Gastroesophageal sphincter (tissue), 4 donors: Measurements from ENCODE around the gene MROH2A. TPM values are rescaled to one million over a fixed set of nuclear protein-coding genes. Genes with fewer than 3 reads are reported as not detected.

Experiments used
- ATAC-seq: fragments of 150-250 bp; one replicate; pipeline ENCODE4 v1.9.1; 2016; ENCODE audit warnings: mild to moderate bottlenecking, moderate library complexity
- H3K27ac ChIP-seq, 4 donors: fragments of 200-600 bp; sonication (generic) in 3 of 4; 1 replicate in 3 of 4; 2 replicates in 1 of 4; pipeline ENCODE4 v1.5.1; 2016 to 2019
- H3K27me3 ChIP-seq: fragments of 200-600 bp; sonication (generic); one replicate; pipeline ENCODE4 v1.5.1; 2019
- H3K36me3 ChIP-seq, 2 donors: fragments of 200-600 bp; sonication (generic); one replicate each; pipeline ENCODE4 v1.5.1; 2019; ENCODE audit warnings: control low read depth in 1 of 2
- H3K4me1 ChIP-seq, 3 donors: fragments of 200-600 bp; sonication (generic); 1 replicate in 2 of 3; 2 replicates in 1 of 3; pipeline ENCODE4 v1.5.1; 2016 to 2019; ENCODE audit warnings: control low read depth in 2 of 3
- H3K4me3 ChIP-seq, 2 donors: fragments of 200-600 bp; sonication (generic); one replicate each; pipeline ENCODE4 v1.5.1; 2019; ENCODE audit warnings: mild to moderate bottlenecking in 1 of 2, moderate library complexity in 1 of 2
- H3K9me3 ChIP-seq, 3 donors: fragments of 200-600 bp; sonication (generic); one replicate each; pipeline ENCODE4 v1.5.1; 2017 to 2019; ENCODE audit warnings: control low read depth in 2 of 3
- EP300 ChIP-seq: sonication (generic); formaldehyde crosslinking; IDR thresholded peaks from one replicate; pipeline ENCODE4 v1.6.1; 2017; ENCODE audit warnings: antibody characterized with exemption, mild to moderate bottlenecking
- POLR2A ChIP-seq, 2 donors: fragments of 450-650 bp; IDR thresholded peaks; one replicate each; pipeline ENCODE4 v1.6.1; 2017; ENCODE audit warnings: antibody characterized with exemption in 2 of 2, mild to moderate bottlenecking in 2 of 2, moderate library complexity in 1 of 2
- POLR2AphosphoS5 ChIP-seq: sonication (generic); formaldehyde crosslinking; IDR thresholded peaks from one replicate; pipeline ENCODE4 v1.6.1; 2017; ENCODE audit warnings: antibody characterized with exemption
- WGBS, 2 donors: methylation state at CpG; one replicate each; pipeline ENCODE4 v1.1.5; 2018; ENCODE audit warnings: low coverage in 1 of 2; 5-methylcytosine and 5-hydroxymethylcytosine counted together
- total RNA-seq, 4 donors: library from RNA; depleted of rRNA; stranded (reverse); fragments of >200 nt; gene quantifications; one replicate each; pipeline ENCODE4 v1.1.0, GENCODE V29; 2016
- TF ChIP-seq, protein P1 (sequence below), 4 experiments: fragments of 200-600 bp in 2 of 4; fragments of 450-650 bp in 2 of 4; sonication (generic) in 1 of 4; IDR thresholded peaks; one replicate each; pipeline ENCODE4 v1.5.1; 2017 to 2019; ENCODE audit warnings: antibody characterized with exemption in 4 of 4, mild to moderate bottlenecking in 2 of 4, moderate library complexity in 2 of 4

The MROH2A gene
- total RNA-seq, 4 donors from 2014 or later, result not detected

DNA sequence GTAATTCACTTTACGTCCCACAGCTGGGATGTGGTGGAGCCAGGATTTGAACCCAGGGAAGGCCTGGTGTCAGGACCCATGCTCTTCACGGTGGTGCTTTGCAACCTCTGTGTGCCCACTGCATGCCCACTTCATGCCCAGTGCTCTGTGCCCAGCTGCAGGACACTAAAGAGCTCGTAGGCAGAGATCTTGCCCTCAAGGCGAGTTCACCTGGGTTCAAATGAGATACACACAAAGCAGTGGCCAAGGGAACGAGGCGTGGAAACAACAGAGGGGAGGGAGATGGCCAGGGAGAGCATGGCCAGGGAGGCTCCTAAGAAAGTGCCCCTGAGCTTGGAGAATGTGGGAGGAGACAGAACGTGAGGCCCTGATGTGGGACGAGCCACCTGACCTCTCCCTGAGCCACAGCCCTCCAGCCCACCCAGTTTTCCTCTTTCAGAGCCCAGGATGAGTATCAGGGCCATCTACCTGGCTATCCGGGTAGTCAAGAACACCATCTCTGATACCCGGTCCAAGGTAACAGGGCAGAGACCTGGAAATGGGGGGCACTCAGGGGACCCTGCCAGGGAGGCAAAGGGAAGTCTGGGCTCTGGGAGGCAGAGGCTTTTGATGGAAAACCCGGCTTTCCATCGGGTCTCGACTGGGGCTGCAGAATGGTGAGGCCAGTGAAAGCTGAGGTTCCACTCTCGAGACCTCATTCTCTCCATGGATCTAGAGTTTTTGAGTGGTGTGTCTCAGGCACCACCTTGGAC lies 20.4 kb downstream of the MROH2A start:
- Histone ChIP-seq H3K27me3 (peaks cover 11% of the 10 kb centered on the region), H3K36me3 (no peaks in the 10 kb centered on the region), H3K27ac (no peak overlapping the region), H3K4me3 (no peak overlapping the region), H3K9me3 (no peaks in the 10 kb centered on the region), H3K4me1 (no peaks in the 10 kb centered on the region)
- WGBS, 2 donors, result 100% methylated on average over 2 of the region's 14 CpGs; no CpG with 5 or more reads in 1 of the 2 donors
- no peak for TF ChIP-seq POLR2AphosphoS5
- TF ChIP-seq, protein P1, sequence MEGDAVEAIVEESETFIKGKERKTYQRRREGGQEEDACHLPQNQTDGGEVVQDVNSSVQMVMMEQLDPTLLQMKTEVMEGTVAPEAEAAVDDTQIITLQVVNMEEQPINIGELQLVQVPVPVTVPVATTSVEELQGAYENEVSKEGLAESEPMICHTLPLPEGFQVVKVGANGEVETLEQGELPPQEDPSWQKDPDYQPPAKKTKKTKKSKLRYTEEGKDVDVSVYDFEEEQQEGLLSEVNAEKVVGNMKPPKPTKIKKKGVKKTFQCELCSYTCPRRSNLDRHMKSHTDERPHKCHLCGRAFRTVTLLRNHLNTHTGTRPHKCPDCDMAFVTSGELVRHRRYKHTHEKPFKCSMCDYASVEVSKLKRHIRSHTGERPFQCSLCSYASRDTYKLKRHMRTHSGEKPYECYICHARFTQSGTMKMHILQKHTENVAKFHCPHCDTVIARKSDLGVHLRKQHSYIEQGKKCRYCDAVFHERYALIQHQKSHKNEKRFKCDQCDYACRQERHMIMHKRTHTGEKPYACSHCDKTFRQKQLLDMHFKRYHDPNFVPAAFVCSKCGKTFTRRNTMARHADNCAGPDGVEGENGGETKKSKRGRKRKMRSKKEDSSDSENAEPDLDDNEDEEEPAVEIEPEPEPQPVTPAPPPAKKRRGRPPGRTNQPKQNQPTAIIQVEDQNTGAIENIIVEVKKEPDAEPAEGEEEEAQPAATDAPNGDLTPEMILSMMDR (IDR thresholded peaks at IDR 0.05), result no peak
- no peak for ATAC-seq

DNA sequence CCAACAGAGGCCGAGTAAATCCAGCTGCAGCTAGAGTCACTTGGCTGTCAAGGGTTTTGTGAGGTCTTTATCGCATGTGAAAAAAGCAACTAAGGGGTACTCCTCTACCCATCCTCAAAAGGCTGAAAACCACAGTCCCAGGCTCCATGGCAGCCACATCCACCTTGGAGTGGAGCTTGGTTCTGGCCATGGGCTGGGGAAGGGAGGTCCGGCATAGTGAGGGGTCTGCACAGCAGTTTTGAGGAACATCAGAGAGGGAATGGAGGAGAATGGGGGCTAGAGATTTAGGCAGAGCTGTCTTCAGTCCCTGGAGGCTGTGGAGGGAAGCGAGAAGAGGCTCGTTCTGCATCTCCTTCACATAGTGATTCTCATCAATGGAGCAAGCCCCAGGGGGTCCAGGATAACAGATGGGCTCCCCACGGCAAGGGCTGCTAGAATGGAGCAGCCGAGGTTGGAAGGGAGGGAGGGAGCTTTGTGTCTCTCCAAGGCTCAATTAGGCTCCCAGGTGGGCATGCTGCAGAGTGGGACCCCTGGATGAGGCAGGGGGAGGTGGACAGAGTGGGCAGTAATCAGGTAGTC lies 21.0 kb downstream of the MROH2A start:
- no peaks in the 10 kb centered on the region for H3K4me1 ChIP-seq
- no peaks in the 10 kb centered on the region for H3K36me3 ChIP-seq
- H3K27me3 ChIP-seq, result peaks cover 13% of the 10 kb centered on the region
- ATAC-seq, result no peak
- H3K27ac ChIP-seq, result no peak overlapping the region
- no peaks in the 10 kb centered on the region for H3K9me3 ChIP-seq
- TF ChIP-seq POLR2A (IDR thresholded peaks at IDR 0.05) (no peak), EP300 (no peak), POLR2AphosphoS5 (no peak)
- TF ChIP-seq, protein P1 (IDR thresholded peaks at IDR 0.05), result no peak
- 0 to 55% methylated on average over 1 to 7 of the region's 7 CpGs for WGBS, 2 donors
- H3K4me3 ChIP-seq, result no peak overlapping the region

DNA sequence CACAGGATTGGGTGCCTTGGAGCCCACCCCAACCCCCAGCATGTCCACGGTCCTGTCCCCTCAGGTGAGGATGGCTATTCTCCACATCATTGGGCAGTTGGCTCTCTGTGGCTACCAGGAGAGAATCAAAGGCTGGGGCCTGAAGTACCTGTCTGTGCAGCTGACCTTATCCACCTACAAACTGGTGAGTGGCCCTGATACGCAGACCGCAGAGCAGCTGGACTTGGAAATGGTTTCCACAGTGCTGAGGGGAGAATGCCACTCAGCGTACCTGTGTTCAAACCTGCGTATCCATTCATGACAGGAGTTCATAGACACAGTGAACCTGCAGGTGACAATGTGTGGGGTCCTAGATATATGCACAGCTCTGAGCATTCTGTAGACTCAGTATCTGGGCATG lies 21.6 kb downstream of the MROH2A start:
- no peak for ATAC-seq
- WGBS, 2 donors, result no CpG with 5 or more reads among the region's 5 CpGs

DNA sequence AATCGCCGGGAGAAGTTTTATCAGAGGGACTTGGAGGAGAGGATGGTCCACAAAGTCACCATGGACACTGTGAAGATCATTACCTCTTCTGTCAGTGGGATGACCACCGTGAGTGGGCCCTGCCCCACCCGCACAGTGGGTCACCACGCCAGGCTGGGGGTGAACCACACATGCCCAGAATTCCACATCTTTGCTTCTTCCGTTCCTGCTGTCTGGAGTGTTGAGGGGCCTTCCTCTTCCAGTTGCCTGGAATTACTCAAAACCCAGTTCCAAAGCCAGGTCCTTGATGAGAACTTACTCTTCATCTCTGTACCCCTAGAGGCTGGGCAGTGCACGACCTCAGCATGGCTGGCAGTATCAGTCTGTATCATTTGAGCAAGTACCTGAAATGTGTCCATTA lies 22.1 kb downstream of the MROH2A start:
- no peaks in the 10 kb centered on the region for H3K4me1 ChIP-seq
- no peak overlapping the region for H3K4me3 ChIP-seq
- TF ChIP-seq POLR2AphosphoS5 (no peak), EP300 (no peak), POLR2A (IDR thresholded peaks at IDR 0.05) (no peak)
- TF ChIP-seq, protein P1 (IDR thresholded peaks at IDR 0.05), result no peak
- ATAC-seq, result no peak
- H3K27me3 ChIP-seq, result peaks cover 13% of the 10 kb centered on the region
- H3K9me3 ChIP-seq, result no peaks in the 10 kb centered on the region
- H3K27ac ChIP-seq, result no peak overlapping the region
- WGBS, 2 donors, result 80 to 83% methylated on average over 1 of the region's 7 CpGs
- no peaks in the 10 kb centered on the region for H3K36me3 ChIP-seq

More for the DNA sequence above, 21.6 kb downstream of the MROH2A start:
- H3K27me3 ChIP-seq, result peaks cover 13% of the 10 kb centered on the region
- no peaks in the 10 kb centered on the region for H3K36me3 ChIP-seq
- no peaks in the 10 kb centered on the region for H3K9me3 ChIP-seq
- H3K4me1 ChIP-seq, result no peaks in the 10 kb centered on the region
- TF ChIP-seq, protein P1 (IDR thresholded peaks at IDR 0.05), result no peak
- TF ChIP-seq POLR2AphosphoS5, result no peak
- TF ChIP-seq EP300, result no peak
- no peak for TF ChIP-seq POLR2A (IDR thresholded peaks at IDR 0.05)
- no peak overlapping the region for H3K27ac ChIP-seq
- no peak overlapping the region for H3K4me3 ChIP-seq
